ENCODE results near the gene MSLN. TPM values are rescaled to one million over a fixed set of nuclear protein-coding genes. Genes with fewer than 3 reads are reported as not detected.

MSLN gene
- total and polyA plus RNA-seq, 2 of the 8 experiments (the other 6 are each of a cell fraction or from before 2014, with no cell fraction given): 0.28 to 0.50 TPM

DNA sequence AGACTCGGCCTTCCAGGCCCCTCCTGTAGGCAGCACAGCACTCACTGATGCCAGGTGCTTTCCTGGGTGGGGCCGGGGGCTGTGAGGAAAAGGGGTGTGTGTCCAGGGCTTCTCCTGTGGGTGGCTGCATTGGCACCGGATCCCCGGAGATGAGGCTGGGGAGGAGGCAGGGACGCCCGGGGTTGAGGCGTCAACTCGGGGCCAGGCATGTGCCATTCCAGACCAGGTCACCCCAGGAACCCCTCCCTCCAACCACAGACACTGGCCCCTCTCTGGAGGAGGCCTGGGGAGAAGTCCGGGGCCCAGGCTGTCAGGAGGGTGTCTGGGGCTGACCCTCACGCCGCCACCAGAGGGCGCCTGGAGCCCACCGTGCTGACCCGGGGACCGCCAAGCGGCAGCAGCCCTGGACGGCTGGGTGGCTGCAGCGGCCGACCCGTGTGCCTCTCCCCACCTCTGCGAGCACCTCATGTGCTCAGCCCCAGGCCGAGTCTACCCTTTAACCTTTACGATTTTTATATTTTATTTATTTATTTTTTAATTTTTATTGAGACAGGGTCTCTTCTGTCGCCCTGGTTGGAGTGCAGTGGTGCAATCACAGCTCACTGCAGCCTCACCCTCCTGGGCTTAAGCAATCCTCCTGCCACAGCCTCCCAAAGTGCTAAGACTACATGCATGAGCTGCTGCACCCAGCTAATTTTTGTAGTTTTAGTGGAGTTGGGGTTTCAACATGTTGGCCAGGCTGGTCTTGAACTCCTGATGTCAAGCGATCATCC is 48.8 kb upstream of the MSLN start (continued):
- TF ChIP-seq, protein P1, sequence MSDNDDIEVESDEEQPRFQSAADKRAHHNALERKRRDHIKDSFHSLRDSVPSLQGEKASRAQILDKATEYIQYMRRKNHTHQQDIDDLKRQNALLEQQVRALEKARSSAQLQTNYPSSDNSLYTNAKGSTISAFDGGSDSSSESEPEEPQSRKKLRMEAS (IDR thresholded peaks at IDR 0.05): peak; percentile 46; the same call in 1 of the 2 replicates
- TF ChIP-seq RAD21 (IDR thresholded peaks at IDR 0.05 in 1 of 2, conservative IDR thresholded peaks at IDR 0.05 in 1 of 2; ENCODE audit: low read depth in 2 of 2, low read length in 2 of 2) (peak; percentile 91 to 95), GABPA (IDR thresholded peaks at IDR 0.05; ENCODE audit: borderline replicate concordance, insufficient read depth, low read length) (peak; percentile 78; the same call in 1 of the 2 replicates)
